HEK293 (cell line): ENCODE measurements around the gene VANGL1.

Experiments used
- ATF2 ChIP-seq: fragments of 450-650 bp; formaldehyde crosslinking; IDR thresholded peaks from 2 replicates; pipeline ENCODE4 v1.5.1; 2016; ENCODE audit warnings: missing biosample characterization, missing genetic modification characterization, low read depth
- CTCF ChIP-seq: fragments of 450-650 bp; formaldehyde crosslinking; IDR thresholded peaks from 2 replicates; pipeline ENCODE4 v1.5.1; 2016; ENCODE audit warnings: missing biosample characterization, missing genetic modification characterization
- KLF10 ChIP-seq: fragments of 450-650 bp; IDR thresholded peaks from 2 replicates; pipeline ENCODE4 v1.5.1; 2018; ENCODE audit warnings: missing biosample characterization, mild to moderate bottlenecking, missing genetic modification characterization
- PBX3 ChIP-seq: sonication (generic); formaldehyde crosslinking; IDR thresholded peaks from 2 replicates; pipeline ENCODE4 v1.8.1; 2022; ENCODE audit warnings: mild to moderate bottlenecking, moderate library complexity, missing genetic modification reagents
- REST ChIP-seq: fragments of 450-650 bp; formaldehyde crosslinking; IDR thresholded peaks from 2 replicates; pipeline ENCODE4 v1.5.1; 2016; ENCODE audit warnings: missing biosample characterization, missing genetic modification characterization
- ZEB2 ChIP-seq: fragments of 450-650 bp; formaldehyde crosslinking; IDR thresholded peaks from 2 replicates; pipeline ENCODE4 v1.5.1; 2016; ENCODE audit warnings: missing biosample characterization, missing genetic modification characterization
- ZNF184 ChIP-seq: fragments of 450-650 bp; IDR thresholded peaks from 2 replicates; pipeline ENCODE4 v1.5.1; 2018; ENCODE audit warnings: missing biosample characterization, mild to moderate bottlenecking, missing genetic modification characterization
- ZNF24 ChIP-seq: fragments of 450-650 bp; formaldehyde crosslinking; IDR thresholded peaks from 2 replicates; pipeline ENCODE4 v1.5.1; 2016; ENCODE audit warnings: missing biosample characterization, missing genetic modification characterization
- ZNF274 ChIP-seq, 2 experiments: fragments of 200-500 bp in 1 of 2; fragments of 450-650 bp in 1 of 2; sonication (Bioruptor generic) in 1 of 2; formaldehyde crosslinking in 1 of 2; IDR thresholded peaks; 2 replicates each; pipeline versions ENCODE4 v1.5.1 to v1.6.1; 2014 to 2016; ENCODE audit warnings: borderline replicate concordance in 1 of 2, inconsistent platforms in 1 of 2, low read length in 1 of 2, missing biosample characterization in 1 of 2, missing genetic modification characterization in 1 of 2
- ZNF366 ChIP-seq: fragments of 450-650 bp; formaldehyde crosslinking; conservative IDR thresholded peaks from 2 replicates; pipeline ENCODE4 v1.5.1; 2016; ENCODE audit warnings: missing biosample characterization, missing genetic modification characterization
- ZNF529 ChIP-seq: fragments of 450-650 bp; formaldehyde crosslinking; IDR thresholded peaks from 2 replicates; pipeline ENCODE4 v1.5.1; 2017; ENCODE audit warnings: missing genetic modification characterization, missing biosample characterization; ENCODE audit not compliant: insufficient replicate concordance
- ZNF670 ChIP-seq: fragments of 450-650 bp; formaldehyde crosslinking; IDR thresholded peaks from 2 replicates; pipeline ENCODE4 v1.5.1; 2016; ENCODE audit warnings: missing biosample characterization, missing genetic modification characterization, low read depth
- ZSCAN30 ChIP-seq: fragments of 450-650 bp; IDR thresholded peaks from 2 replicates; pipeline ENCODE4 v1.5.1; 2018; ENCODE audit warnings: missing biosample characterization, mild to moderate bottlenecking, missing genetic modification characterization, moderate library complexity

- no peak for TF ChIP-seq ZNF670
- TF ChIP-seq ZSCAN30 (tag by site-specific recombination) = no peak
- no peak for TF ChIP-seq ZNF24 (tag by site-specific recombination)
- TF ChIP-seq CTCF (tag by site-specific recombination) = peak; percentile 25; the same call in 1 of the 2 replicates
- TF ChIP-seq ZNF529 = no peak
- no peak for TF ChIP-seq ZNF184 (tag by site-specific recombination)
- no peak for TF ChIP-seq ZNF366 (tag by site-specific recombination)
- TF ChIP-seq ZNF274 (IDR thresholded peaks at IDR 0.05; ENCODE audit: low read length) = no peak
- no peak for TF ChIP-seq ZNF274 (tag by site-specific recombination; IDR thresholded peaks at IDR 0.05; ENCODE audit: borderline replicate concordance)
- no peak for TF ChIP-seq PBX3 (CRISPR knock-in tag)
- peak; percentile 41; the same call in 1 of the 2 replicates for TF ChIP-seq ZEB2 (tag by site-specific recombination)
- TF ChIP-seq ATF2 = no peak
- no peak for TF ChIP-seq KLF10 (tag by site-specific recombination)
- no peak for TF ChIP-seq REST (tag by site-specific recombination)
These were observed 650 bp downstream of the VANGL1 start for GRCh38 chr1:115642168-115643072.
